Chondrocyte (in vitro differentiated cells): Measurements from ENCODE around the gene LNP1. TPM values are rescaled to one million over a fixed set of nuclear protein-coding genes. Genes with fewer than 3 reads are reported as not detected.
"Not testable (repeated sequence)": the region's sequence is repeated elsewhere in the genome, so short reads cannot be mapped to it uniquely, and the experiment has no call there.

Experiments
- DNase-seq: peaks from one replicate; pipeline ENCODE4 v3.0.0; 2021; ENCODE audit warnings: mixed read lengths, low spot score
- H3K27ac Mint-ChIP-seq: one replicate; pipeline ENCODE4 v1.8.0; 2021; ENCODE audit warnings: mild to moderate bottlenecking, moderate library complexity, mixed read lengths; ENCODE audit not compliant: unreplicated experiment
- H3K27me3 Mint-ChIP-seq: 2 replicates; pipeline ENCODE4 v1.8.0; 2021; ENCODE audit warnings: low read depth, mixed read lengths
- H3K36me3 Mint-ChIP-seq: 2 replicates; pipeline ENCODE4 v1.8.0; 2021; ENCODE audit warnings: low read depth, mixed read lengths
- H3K4me1 Mint-ChIP-seq: 2 replicates; pipeline ENCODE4 v1.8.0; 2021; ENCODE audit warnings: low read depth, mild to moderate bottlenecking, mixed read lengths
- H3K4me3 Mint-ChIP-seq: one replicate; pipeline ENCODE4 v1.8.0; 2021; ENCODE audit warnings: mild to moderate bottlenecking, moderate library complexity, mixed read lengths; ENCODE audit not compliant: unreplicated experiment
- H3K9me3 Mint-ChIP-seq: 2 replicates; pipeline ENCODE4 v1.8.0; 2021; ENCODE audit warnings: low read depth, mixed read lengths
- CTCF ChIP-seq: fragments of 200-600 bp; sonication (generic); IDR thresholded peaks from 2 replicates; pipeline ENCODE4 v1.5.0; 2021; ENCODE audit warnings: antibody characterized with exemption, mild to moderate bottlenecking, moderate library complexity
- total RNA-seq: library from RNA; stranded (reverse); gene quantifications from 3 replicates; pipeline ENCODE4 v1.2.1, GENCODE V29; 2021

Gene LNP1
- total RNA-seq, 1 donor from 2014 or later, result 1.0 TPM

DNA sequence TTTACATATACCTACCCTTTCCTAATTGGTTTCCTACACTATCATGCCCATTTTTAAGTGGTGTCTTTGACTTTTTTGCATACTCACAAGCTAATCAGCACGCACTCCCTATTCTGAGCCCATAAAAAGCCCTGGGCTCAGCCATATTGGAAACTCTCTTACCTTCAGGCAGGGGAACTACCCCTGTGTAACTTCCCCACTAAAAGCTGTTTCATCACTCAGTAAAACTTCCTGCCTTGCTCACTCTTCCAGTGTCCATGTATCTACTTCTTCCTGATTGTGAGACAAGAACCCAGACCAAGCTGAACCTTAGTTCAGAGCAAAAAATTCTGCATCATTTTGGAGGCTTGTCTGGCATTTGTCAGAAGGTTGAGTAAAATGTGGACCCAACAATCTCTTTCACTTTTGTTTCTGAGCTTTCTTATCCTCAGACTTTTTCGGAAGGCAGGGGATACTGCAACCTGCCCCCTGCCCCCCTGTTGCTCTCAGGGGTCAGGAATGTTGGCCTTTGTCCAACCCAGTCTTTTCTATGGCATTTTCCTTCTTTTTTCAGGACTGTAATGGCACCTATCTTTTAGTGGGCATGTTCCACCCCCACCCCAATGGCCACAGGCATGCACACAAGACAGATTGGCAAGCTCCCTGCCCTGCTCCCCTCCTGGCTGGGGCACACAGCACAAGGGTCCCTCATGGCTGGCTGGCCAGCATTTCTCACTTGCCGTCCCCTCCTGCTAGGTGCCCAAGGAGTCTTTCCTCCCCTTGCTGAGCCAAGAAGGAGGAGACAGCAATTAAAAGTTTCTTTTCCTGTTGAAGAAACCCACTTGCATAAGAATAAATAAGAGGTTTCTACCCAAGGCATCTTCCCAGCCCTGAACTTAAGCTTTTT lies 64.8 kb downstream of the LNP1 start:
- no peak for DNase-seq
- H3K36me3 Mint-ChIP-seq, result peaks cover 5% of the 10 kb centered on the region
- H3K9me3 Mint-ChIP-seq, result peaks cover 9% of the 10 kb centered on the region
- TF ChIP-seq CTCF, result no peak
- no peak overlapping the region for H3K27ac Mint-ChIP-seq
- no peak overlapping the region for H3K4me3 Mint-ChIP-seq
- H3K4me1 Mint-ChIP-seq, result peaks cover 3% of the 10 kb centered on the region
- H3K27me3 Mint-ChIP-seq, result peaks cover 3% of the 10 kb centered on the region

- Mint-ChIP-seq H3K4me3 (no peak overlapping the region), H3K27ac (no peak overlapping the region), H3K9me3 (peaks cover 9% of the 10 kb centered on the region), H3K27me3 (no peaks in the 10 kb centered on the region), H3K4me1 (peaks cover 3% of the 10 kb centered on the region), H3K36me3 (peaks cover 5% of the 10 kb centered on the region)
- no peak for TF ChIP-seq CTCF
- DNase-seq, result no peak
Measured at GRCh38 chr3:100467133-100467532, 65.8 kb downstream of the LNP1 start.

GRCh38 chr3:100468676-100469075 lies 67.3 kb downstream of the LNP1 start:
- H3K36me3 Mint-ChIP-seq, result peaks cover 5% of the 10 kb centered on the region
- DNase-seq, result no peak
- H3K9me3 Mint-ChIP-seq, result peaks cover 9% of the 10 kb centered on the region
- no peaks in the 10 kb centered on the region for H3K4me1 Mint-ChIP-seq
- no peak for TF ChIP-seq CTCF
- H3K4me3 Mint-ChIP-seq, result no peak overlapping the region
- no peaks in the 10 kb centered on the region for H3K27me3 Mint-ChIP-seq
- no peak overlapping the region for H3K27ac Mint-ChIP-seq

DNA sequence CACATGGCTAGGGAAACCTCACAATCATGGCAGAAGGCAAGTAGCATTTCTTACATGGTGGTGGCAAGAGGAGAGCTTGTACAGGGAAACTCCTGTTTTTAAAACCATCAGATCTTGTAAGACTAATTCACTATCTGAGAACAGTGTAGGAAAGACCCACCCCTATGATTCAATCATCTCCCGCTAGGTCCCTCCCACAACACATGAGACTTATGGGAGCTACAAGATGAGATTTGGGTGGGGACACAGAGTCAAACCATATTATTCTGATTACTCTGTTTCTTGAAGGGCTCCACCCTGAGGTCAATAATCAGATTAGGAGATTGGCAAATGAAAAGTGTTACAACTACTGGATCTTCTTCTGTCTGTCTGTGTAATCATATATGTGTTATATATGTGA lies 69.6 kb downstream of the LNP1 start:
- Mint-ChIP-seq H3K27me3 (peaks cover 6% of the 10 kb centered on the region), H3K4me3 (no peak overlapping the region), H3K27ac (no peak overlapping the region), H3K4me1 (no peaks in the 10 kb centered on the region), H3K36me3 (peaks cover 9% of the 10 kb centered on the region), H3K9me3 (peaks cover 16% of the 10 kb centered on the region)
- no peak for TF ChIP-seq CTCF
- no peak for DNase-seq

- Mint-ChIP-seq H3K27me3 (peaks cover 9% of the 10 kb centered on the region), H3K9me3 (peaks cover 16% of the 10 kb centered on the region), H3K27ac (no peak overlapping the region), H3K36me3 (peaks cover 9% of the 10 kb centered on the region), H3K4me3 (no peak overlapping the region), H3K4me1 (no peaks in the 10 kb centered on the region)
- no peak for TF ChIP-seq CTCF
- no peak for DNase-seq
Measured at GRCh38 chr3:100471444-100471843, 70.1 kb downstream of the LNP1 start.

DNA sequence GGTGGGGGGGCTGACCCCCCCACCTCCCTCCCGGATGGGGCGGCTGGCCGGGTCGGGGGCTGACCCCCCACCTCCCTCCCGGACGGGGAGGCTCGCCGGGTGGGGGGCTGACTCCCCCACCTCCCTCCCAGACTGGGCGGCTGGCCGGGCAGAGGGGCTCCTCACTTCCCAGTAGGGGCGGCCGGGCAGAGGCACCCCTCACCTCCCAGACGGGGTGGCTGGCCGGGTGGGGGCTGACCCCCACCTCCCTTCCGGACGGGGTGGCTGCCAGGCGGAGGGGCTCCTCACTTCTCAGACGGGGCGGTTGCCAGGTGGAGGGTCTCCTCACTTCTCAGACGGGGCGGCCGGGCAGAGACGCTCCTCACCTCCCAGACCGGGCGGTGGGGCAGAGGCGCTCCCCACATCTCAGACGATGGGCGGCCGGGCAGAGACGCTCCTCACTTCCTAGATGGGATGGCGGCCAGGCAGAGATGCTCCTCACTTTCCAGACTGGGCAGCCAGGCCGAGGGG lies 76.6 kb downstream of the LNP1 start:
- not testable (repeated sequence) for DNase-seq, H3K36me3 Mint-ChIP-seq, H3K27ac Mint-ChIP-seq, H3K4me3 Mint-ChIP-seq, H3K4me1 Mint-ChIP-seq
- Mint-ChIP-seq H3K27me3 (peaks cover 22% of the 10 kb centered on the region), H3K9me3 (peaks cover 11% of the 10 kb centered on the region)

GRCh38 chr3:100478521-100478920 lies 77.2 kb downstream of the LNP1 start:
- Mint-ChIP-seq H3K27me3 (peaks cover 25% of the 10 kb centered on the region), H3K9me3 (peaks cover 11% of the 10 kb centered on the region)
- not testable (repeated sequence) for H3K4me3 Mint-ChIP-seq, H3K4me1 Mint-ChIP-seq, DNase-seq, H3K36me3 Mint-ChIP-seq, H3K27ac Mint-ChIP-seq
